ENCODE data around the gene KDM3A.

GRCh38 chr2:86417961-86418360 lies 23.2 kb upstream of the KDM3A start:
- no peak for TF ChIP-seq CTCF (IDR thresholded peaks at IDR 0.05)
- no peak for TF ChIP-seq POLR2A (IDR thresholded peaks at IDR 0.05; ENCODE audit: low read depth)
